Hematopoietic multipotent progenitor cell treated with erythropoietin and hydrocortisone succinate and interleukin-3 and kit ligand, for 4 days (in vitro differentiated cells): ENCODE results near the gene LIMS3.
"Not testable (repeated sequence)": the region's sequence is repeated elsewhere in the genome, so short reads cannot be mapped to it uniquely, and the experiment has no call there.

Experiments
- DNase-seq: peaks from one replicate; pipeline ENCODE4 v3.0.0-alpha.2; 2015

Gene LIMS3, protein sequence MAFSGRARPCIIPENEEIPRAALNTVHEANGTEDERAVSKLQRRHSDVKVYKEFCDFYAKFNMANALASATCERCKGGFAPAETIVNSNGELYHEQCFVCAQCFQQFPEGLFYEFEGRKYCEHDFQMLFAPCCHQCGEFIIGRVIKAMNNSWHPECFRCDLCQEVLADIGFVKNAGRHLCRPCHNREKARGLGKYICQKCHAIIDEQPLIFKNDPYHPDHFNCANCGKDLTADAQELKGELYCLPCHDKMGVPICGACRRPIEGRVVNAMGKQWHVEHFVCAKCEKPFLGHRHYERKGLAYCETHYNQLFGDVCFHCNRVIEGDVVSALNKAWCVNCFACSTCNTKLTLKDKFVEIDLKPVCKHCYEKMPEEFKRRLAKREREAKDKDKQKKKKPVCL

DNA sequence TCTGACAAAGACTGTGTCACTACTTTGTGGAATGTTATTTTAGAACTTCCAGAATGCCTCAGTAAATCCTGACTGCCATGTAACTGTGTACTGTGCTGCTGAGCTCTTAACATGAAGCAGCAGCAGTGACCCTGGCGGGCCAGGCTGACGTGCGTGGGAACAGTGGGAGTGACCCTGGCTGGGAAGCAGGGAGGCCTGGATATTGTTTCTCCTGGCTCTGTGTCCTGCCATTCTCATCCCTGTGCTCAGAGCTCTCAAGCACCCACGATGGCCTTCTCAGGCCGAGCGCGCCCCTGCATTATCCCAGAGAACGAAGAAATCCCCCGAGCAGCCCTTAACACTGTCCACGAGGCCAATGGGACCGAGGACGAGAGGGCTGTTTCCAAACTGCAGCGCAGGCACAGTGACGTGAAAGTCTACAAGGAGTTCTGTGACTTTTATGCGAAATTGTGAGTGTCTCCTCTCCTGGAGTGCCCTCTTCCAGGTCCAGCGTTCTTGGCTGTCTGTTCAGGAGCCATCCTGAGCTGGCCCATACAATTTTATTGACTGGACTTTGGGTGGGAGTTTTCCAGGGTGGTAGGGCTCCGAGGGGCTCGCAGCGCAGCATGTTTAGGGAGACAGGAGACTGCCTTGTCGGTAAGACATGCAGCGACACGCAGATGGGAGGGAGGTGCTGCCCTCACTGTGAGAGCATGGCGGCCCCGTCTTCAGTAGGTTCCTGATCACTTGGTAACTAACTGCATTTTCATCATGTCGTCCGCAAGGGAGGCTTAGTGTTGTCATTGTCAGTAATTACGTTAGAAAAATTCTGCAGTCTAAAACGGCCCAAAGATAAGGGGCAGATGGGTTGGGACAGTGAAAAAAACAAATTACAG is at the start of gene LIMS3:
Gene LIMS3, plus strand, starts transcription at position 227 of the 875 bp plus-strand sequence. Its CDS starts 41 bp downstream, at position 268.
- not testable (repeated sequence) for DNase-seq

DNA sequence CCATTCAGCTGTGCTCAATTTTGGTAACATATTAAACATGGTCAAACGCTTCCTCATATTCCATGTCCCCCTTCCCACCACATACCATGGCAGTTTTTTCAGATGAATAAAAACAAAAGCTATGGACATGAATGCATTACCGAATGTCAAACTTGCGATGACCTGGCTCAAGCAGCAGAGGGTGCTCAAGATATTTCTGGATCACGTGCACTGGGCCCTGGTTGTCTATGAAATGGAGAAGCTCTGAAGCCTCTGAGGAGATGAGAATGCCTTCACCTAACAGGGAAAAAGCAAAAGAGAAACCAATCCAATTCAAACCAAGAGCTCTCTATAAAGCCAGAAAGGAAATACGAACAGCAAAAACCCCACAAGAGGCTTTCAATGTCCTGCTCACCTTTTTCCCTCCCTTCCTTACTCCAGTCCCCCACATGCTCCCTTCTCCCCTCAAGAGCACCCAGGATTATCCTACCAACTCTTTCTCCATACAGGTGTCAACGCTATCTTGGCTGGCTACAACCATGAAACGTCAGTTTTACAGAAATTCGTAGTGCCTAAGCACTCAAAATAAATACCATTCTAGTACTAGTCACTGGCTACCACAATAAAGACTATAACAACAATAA is 27.2 kb upstream of the LIMS3 start:
- not testable (repeated sequence) for DNase-seq

DNA sequence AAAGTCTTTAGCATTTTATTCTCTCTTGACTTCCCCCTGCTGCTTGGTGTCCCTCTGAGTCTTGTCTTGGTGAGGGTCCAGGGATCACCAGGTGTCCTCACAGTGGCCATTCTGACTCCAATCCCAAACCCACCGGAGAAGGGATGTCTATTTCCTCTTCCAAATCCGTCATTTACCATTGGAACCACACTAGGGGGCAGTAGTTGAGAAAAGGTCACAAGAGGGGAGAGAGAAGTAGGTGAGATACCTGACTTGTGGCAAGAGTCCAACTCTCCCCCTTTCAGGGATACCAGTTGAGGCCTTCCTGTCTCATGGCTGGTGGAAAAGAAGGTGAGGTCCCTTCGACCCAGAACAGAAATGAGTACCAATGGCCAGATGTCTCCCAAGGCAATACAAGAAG is 21.9 kb upstream of the LIMS3 start:
- not testable (repeated sequence) for DNase-seq

DNA sequence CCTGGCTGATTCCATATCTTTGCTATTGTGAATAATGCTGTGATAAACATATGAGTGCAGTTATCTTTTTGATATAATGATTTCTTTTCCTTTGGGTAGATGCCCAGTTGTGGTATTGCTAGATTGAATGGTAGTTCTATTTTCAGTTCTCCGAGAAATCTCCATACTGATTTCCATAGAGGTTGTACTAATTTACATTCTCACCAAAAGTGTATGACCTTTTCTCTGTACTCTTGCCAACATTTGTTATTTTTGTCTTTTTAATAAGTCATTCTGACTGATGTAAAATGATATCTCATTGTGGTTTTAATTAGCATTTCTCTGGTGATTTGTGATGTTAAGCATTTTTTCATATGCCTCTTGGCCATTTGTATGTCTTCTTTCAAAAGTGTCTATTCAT is 16.4 kb upstream of the LIMS3 start:
- not testable (repeated sequence) for DNase-seq

DNA sequence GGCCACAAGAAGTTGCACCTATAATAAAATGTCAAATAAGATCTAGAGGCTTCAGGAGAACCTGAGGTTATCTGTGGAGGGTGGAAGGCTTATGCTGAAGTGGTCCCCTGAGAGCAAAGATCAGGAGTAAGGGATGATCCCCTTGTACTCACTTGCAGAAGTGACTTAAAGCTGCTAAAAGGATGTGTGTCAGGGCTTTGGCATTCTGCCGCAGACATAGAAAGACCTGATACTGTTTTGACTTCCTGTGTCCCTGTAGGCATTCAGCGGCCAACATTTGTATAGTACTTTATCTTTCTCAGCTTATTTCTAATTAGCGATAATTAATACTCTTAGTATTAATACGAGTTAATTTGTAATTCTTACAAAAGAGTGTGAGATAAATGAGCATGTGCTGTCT is 10.1 kb upstream of the LIMS3 start:
- DNase-seq = not testable (repeated sequence)

DNA sequence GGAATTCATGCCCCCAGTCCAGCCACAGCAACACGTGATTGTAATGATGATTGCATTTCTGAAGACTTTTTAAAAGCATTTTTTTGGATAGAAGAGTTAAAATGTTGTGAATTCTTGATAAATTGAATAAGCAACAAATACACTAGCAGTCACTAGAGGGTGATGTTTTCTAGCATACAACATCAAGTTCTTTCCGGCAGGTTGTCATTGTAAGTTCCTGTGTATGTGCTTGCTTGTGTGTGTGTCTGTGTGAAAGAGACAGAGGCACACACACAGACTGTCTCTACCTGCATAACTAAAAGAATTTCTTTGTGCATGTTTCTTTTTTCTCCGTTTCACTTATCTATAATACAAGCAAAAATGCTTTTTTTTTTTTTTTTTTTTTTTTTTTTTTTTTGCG is 8.6 kb upstream of the LIMS3 start:
- not testable (repeated sequence) for DNase-seq

DNA sequence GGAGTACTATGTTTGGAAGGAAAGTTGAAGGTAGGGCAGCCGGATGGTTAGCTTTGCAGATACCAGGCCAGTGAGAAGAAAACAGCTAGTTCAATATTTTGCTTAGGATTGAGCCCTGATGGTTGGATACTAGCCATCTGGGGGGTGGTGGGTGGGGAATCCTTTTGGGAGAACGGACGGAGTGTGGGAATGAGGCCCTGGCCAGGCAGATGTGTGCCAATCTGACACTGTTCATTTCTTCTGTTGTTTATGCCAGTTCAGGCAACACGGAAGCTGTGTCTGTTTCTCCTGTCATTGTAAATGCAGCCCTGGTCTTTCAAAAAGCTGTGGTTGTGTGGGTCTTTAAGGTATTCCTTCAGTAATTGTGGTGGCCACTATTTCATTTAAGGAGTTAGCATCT is 7.5 kb upstream of the LIMS3 start:
- not testable (repeated sequence) for DNase-seq

DNA sequence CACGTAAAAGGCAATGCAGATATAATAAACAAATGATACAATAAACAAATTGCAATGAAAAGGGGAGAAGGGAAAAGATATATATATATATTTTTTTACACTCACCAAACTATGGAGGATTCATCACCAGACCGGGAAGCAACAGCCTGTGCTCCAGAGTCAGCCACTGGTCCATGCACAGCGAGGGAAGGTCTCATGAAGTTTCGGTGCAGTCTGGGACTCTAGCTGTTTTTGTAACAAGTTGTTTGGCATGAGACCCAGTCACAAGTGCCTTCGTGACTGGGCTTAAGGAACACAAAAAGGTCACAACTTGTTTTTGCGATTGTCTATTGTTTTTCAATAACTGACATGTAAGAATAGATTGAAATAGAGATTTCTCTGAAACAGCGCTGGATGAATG is 4.8 kb upstream of the LIMS3 start:
- DNase-seq = not testable (repeated sequence)

DNA sequence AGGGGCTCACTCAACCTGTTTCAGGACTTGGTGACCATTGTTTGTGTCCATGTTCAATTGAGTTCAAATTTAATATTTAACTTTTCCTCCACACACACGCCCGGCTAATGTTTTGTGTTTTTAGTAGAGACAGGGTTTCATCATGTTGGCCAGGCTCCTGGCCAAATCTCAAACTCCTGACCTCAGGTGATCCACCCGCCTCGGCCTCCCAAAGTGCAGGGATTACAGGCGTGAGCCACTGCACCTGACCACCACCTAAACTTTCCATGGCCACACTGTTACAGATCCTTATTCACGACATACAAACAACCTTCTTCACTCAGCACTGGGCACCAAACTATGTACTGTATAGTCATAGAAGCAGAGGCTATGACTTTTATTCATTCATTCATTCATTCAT is 4.3 kb upstream of the LIMS3 start:
- not testable (repeated sequence) for DNase-seq

DNA sequence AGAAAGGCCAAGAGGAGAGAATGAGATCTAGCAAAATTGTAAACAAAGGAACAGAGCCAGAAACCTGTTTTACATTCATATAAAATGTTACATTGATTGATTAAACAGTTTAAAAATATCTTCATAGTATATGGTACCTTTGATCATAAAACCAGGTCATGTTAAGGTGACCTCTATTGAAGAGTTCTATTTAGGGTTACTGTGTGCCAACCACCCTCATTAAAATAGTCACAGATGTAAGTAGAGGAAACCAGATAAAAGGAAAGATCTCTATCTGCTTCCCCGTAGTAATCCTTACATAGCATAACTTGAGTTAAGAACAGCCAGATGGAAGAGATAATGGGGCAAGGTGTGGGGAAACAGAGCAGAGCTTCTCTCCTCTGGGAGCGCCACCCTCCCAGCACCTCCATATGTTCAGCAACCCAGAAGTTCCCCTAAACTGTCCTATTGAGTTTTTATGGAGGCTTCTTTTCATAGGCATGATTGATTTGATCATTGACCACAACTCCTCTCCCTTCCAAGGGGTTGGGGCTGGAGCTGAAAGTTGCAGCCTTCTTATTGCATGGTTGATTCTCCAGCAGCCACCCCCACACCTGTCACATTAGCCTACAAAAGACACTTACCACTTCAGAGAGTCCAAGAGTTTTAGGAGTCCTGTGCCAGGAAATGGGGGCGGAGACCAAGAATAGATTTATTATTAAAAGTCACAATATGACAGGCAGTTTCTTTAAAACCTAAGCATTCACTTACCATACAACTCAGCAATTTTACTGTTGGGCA is 3.2 kb upstream of the LIMS3 start:
- not testable (repeated sequence) for DNase-seq

DNA sequence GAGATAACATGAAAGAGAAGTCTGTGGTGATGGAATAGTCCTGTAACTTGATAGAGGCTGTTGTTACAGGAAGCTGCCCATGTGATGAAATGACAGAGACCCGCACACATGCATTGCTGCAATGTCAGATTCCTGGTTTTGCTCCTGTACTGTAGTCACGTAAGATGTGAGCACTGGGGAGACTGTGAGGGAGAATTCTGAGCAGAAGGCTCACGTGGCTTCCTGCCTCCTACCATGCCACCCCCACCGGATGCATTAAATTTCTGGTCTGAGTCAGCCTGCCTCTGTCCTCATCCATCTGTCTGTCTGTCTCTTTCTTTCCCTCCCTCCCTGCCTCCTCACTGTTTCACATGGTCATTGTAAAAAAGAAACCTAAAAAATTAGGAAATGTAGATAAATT is 2.3 kb upstream of the LIMS3 start:
- DNase-seq = not testable (repeated sequence)

DNA sequence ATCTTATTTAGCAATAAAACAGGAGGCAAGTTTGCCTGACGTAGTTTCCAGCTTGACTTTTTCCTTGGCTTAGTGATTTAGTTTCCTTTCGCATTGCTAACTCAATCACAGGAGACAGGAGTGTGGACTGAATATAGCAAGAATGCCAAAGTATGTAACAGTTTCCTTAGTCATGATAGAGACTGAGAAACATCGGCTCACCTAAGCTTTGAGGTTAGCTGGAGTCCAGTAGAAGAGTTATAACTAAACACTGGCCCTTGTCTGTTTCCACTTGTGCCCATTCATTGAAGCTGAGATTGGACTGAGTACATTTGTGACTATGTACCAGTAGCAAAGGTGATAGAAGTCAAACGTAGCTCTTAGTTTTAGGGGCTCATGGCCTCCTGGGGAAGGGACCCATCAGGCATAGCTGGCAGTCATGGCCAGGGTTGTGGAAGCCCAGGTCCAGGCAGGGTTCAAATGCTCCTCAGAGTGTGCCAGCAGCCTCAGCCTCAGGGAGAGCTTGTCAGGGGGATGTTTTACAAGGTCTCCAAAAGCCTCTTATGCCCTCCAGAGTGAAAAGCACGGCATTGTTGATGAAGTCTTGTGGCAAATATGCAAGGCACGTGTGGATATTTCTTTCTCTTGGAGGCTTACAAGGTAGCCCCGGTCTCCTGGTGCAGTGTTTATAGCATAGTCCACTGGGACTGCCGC is 573 bp upstream of the LIMS3 start:
- DNase-seq = not testable (repeated sequence)

DNA sequence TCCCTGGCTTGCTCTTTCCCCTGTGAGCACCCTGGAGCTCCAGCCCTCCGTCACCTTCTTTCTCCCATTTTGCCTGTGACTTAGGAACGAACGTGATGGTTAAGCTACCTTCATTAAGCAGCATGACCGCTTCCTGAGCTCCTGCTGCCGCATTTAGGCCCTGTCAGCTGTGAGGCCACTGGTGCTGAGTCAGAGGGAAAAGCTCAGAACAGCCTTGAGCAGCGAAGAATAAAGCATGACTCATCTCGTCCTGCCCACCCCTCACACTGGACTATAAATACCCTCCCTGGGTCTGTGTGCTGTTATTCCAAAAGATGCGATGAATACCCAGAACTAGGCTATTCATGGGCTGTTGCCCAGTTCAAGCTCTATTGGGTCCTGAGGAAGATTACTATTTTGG is 7.3 kb downstream of the LIMS3 start:
- DNase-seq = not testable (repeated sequence)

DNA sequence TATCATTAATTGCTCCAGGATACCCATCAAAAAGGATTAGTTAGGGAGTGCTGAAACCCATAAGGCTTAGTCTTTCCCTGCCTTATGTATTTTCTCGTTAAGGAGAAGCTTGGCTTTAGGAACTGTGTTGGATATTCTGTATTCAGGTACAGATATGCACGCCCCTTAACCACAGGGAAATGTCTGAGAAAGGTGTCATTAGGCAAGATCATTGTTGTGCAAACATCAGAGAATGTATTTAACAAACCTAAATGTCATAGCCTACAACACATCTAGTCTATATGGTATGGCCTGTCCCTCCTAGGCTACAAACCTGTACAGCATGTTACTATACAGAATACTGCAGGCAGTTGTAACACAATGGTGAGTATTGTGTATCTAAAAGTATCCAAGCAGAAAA is 10.1 kb downstream of the LIMS3 start:
- not testable (repeated sequence) for DNase-seq

DNA sequence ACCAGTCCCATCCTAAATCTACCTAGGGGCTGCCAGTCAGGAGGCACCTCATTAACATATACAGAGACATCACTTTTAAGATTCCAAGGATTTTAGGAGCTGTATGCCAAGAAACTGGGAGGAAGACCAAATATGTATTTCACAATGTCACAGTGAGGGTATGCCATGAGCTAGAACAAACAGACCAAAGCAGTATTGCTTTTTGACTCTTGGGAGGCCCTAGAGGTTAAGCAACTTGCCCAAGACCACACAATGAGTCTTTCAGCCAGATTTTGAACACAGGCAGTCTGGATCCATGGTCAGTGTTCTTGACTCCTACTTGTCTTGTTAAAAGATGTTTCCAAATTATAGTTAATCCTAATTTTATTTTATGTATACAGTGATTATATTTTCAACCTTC is 12.3 kb downstream of the LIMS3 start:
- not testable (repeated sequence) for DNase-seq

DNA sequence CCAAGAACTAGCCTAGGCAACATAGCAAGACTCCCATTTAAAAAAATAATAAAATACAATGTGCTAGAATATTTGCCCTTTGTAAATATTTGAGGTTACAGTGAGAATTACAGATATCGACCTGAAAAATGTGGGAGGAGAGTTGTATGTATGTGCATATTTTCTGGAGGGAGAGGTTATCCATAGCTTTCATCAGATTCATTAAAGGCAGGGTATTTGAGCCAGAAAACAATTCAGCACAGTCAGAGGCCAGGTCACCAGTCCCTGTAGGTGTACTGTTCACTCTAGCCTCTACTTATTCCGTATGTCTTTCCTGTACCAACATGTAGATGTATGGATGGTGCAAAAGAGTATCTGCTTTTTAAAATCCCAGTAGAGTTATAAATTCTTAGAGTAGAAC is 15.4 kb downstream of the LIMS3 start:
- not testable (repeated sequence) for DNase-seq

DNA sequence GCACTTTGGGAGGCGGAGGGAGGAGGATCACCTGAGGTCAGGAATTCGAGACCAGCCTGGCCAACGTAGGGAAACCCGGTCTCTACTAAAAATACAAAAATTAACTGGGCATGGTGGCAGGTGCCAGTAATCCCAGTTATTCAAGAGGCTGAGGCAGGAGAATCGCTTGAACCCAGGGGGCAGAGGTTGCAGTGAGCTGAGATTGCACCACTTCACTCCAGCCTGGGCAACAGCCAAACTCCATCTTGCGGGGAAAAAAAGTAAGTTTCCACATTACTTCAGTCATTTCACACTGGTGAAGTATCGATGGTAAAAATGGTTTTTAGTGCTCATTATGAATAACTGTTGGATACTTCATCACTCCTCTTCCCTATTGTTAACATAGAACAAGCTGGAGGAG is 16.1 kb downstream of the LIMS3 start:
- DNase-seq = not testable (repeated sequence)

DNA sequence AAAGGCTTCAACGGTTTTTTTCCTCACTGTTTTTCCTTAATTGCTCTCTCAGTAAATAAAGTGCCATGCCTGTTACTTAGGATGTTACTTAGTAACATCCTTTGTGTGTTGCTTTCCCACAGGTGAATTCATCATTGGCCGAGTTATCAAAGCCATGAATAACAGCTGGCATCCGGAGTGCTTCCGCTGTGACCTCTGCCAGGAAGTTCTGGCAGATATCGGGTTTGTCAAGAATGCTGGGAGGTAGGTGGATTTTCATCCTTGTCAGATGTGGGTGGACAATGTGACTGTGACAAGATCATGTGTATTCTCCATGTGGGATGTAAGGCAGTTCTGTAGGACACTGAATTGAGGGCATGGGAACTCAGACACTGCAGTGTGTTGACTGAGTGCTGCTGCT is 17.3 kb downstream of the LIMS3 start:
- not testable (repeated sequence) for DNase-seq

DNA sequence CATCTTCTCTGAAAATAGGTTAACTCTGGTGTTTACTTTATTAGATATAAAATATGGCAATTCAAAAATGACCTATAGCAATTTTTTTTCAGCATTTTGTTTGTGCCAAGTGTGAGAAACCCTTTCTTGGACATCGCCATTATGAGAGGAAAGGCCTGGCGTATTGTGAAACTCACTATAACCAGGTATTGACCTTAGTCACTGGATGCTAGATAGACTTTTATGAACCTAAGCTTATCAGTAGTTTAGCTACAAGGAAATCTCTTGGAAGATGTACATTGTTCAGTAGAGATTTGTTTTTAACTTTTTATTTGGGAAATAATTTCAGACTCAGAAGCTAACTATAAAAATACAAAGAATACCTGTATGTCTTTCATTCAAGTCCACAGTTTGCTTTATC is 21.7 kb downstream of the LIMS3 start:
- not testable (repeated sequence) for DNase-seq

DNA sequence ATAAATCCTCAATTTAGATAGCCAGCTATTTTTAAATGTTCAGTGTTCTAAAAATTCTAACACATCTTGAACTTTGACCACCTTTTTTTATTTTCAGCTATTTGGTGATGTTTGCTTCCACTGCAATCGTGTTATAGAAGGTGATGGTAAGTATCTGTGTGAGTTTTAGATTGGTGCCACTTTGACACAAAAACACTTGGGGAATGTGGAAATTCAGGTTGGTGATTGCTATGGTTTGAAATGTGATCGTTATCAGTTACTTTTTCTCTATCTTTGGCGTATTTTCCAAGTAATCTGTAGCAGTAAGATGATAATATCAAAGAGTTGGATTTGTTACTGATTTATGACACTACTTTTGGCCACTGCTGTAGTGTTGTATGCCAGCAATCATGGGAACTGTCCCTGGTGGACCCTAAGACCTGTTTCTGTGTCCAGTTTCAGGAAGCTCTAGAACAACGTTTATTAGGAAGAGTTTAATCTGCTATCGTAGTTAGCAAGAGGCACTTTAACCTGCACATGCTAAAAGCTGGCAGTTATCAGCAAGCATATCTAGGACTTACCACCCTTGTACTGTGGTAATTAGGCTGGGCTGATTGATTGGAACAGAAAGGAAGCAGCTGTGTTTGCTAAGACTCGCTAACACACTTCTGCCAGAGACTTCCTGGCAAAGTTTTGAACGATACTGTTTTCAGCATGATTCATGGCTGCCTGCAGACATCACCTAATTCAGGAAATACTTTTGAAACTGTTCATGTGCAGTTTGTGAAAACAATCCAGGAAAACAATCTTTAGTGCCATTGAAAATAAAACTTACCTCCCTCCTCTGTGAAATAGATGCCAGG is 23.3 kb downstream of the LIMS3 start:
- not testable (repeated sequence) for DNase-seq

DNA sequence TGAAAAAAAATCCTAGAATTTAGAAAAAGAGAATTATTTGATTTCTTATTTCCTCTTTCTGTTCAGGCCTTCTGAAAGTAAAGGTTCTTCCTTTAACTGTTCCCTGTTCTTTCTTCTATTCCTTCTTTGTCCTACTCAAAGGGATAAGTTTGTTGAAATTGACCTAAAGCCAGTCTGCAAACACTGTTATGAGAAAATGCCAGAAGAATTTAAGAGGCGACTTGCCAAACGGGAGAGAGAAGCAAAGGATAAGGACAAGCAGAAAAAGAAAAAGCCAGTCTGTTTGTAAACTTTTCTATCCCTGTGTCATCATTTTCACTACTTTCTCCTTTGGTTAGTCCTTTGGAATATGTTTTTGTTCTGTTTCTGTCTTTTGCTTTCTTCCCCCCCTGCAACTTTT is 26.0 kb downstream of the LIMS3 start:
- DNase-seq = not testable (repeated sequence)
